HepG2 (cell line): ENCODE measurements around the gene DHX32. TPM values are rescaled to one million over a fixed set of nuclear protein-coding genes. Genes with fewer than 3 reads are reported as not detected.

Experiments used
- ARNT2 ChIP-seq: sonication (generic); formaldehyde crosslinking; IDR thresholded peaks from 2 replicates; pipeline ENCODE4 v1.8.0; 2022; ENCODE audit warnings: mild to moderate bottlenecking, low read depth, missing genetic modification reagents, moderate library complexity
- CCAR2 ChIP-seq: fragments of 200-400 bp; formaldehyde crosslinking; optimal IDR thresholded peaks from 2 replicates; pipeline ENCODE3; 2018; ENCODE audit warnings: low read depth, mild to moderate bottlenecking, low read length, moderate library complexity
- CREM ChIP-seq, 2 experiments: sonication (generic) in 1 of 2; formaldehyde crosslinking in 1 of 2; IDR thresholded peaks; 2 replicates each; pipeline versions ENCODE4 v1.4.0 to v1.6.1; 2016 to 2020; ENCODE audit warnings: antibody characterized with exemption in 1 of 2, mild to moderate bottlenecking in 1 of 2, missing genetic modification reagents in 1 of 2
- HIC2 ChIP-seq: sonication (generic); formaldehyde crosslinking; IDR thresholded peaks from 2 replicates; pipeline ENCODE4 v1.9.0; 2022; ENCODE audit warnings: low read depth, missing genetic modification reagents
- HOXA3 ChIP-seq: sonication (generic); formaldehyde crosslinking; IDR thresholded peaks from 2 replicates; pipeline ENCODE4 v1.5.0; 2020; ENCODE audit warnings: missing genetic modification reagents
- ISX ChIP-seq: sonication (generic); formaldehyde crosslinking; conservative IDR thresholded peaks from 2 replicates; pipeline ENCODE4 v1.5.0; 2020; ENCODE audit warnings: missing genetic modification reagents
- JARID2 ChIP-seq: sonication (generic); formaldehyde crosslinking; IDR thresholded peaks from 2 replicates; pipeline ENCODE4 v1.8.1; 2023; ENCODE audit warnings: missing genetic modification reagents, inconsistent platforms; ENCODE audit not compliant: insufficient replicate concordance
- PLRG1 ChIP-seq: fragments of 450-650 bp; conservative IDR thresholded peaks from 2 replicates; pipeline ENCODE4 v1.6.1; 2016
- RNF2 ChIP-seq: fragments of 450-650 bp; conservative IDR thresholded peaks from 2 replicates; pipeline ENCODE4 v1.6.1; 2016; ENCODE audit warnings: low read depth
- RORA ChIP-seq: sonication (generic); formaldehyde crosslinking; IDR thresholded peaks from 2 replicates; pipeline ENCODE4 v1.5.0; 2020; ENCODE audit warnings: mild to moderate bottlenecking, missing genetic modification reagents, moderate library complexity
- SMC3 ChIP-seq: IDR thresholded peaks from 2 replicates; pipeline ENCODE4 v1.6.1; 2011; ENCODE audit warnings: low read length, improper control_type of control experiment
- SP5 ChIP-seq: IDR thresholded peaks from 2 replicates; pipeline ENCODE4 v1.6.1; 2016; ENCODE audit warnings: low read depth, borderline replicate concordance
- SRY ChIP-seq: sonication (generic); formaldehyde crosslinking; IDR thresholded peaks from 2 replicates; pipeline ENCODE4 v1.8.0; 2022; ENCODE audit warnings: mild to moderate bottlenecking, missing genetic modification reagents
- TARDBP ChIP-seq: sonication (generic); formaldehyde crosslinking; IDR thresholded peaks from 2 replicates; pipeline ENCODE4 v1.8.0; 2022; ENCODE audit warnings: mild to moderate bottlenecking, missing genetic modification reagents
- TERF1 ChIP-seq: sonication (generic); formaldehyde crosslinking; IDR thresholded peaks from 2 replicates; pipeline ENCODE4 v1.8.0; 2022; ENCODE audit warnings: mild to moderate bottlenecking, missing genetic modification reagents, moderate library complexity
- ZBTB25 ChIP-seq: IDR thresholded peaks from 2 replicates; pipeline ENCODE4 v1.6.1; 2018; ENCODE audit warnings: missing genetic modification reagents
- ZFP36 ChIP-seq: fragments of 150-350 bp; IDR thresholded peaks from 2 replicates; pipeline ENCODE4 v1.6.1; 2018; ENCODE audit warnings: borderline replicate concordance, low read length, low read depth; ENCODE audit not compliant: partially characterized antibody
- ZKSCAN1 ChIP-seq: fragments of 150-350 bp; IDR thresholded peaks from 2 replicates; pipeline ENCODE4 v1.6.1; 2014; ENCODE audit warnings: low read length
- ZMYM2 ChIP-seq: sonication (generic); formaldehyde crosslinking; IDR thresholded peaks from 2 replicates; pipeline ENCODE4 v1.8.0; 2022; ENCODE audit warnings: mild to moderate bottlenecking, missing genetic modification reagents
- ZNF136 ChIP-seq: sonication (generic); formaldehyde crosslinking; IDR thresholded peaks from 2 replicates; pipeline ENCODE4 v1.8.1; 2022; ENCODE audit warnings: low read depth, mild to moderate bottlenecking, moderate library complexity, missing genetic modification reagents
- ZNF317 ChIP-seq: sonication (generic); formaldehyde crosslinking; IDR thresholded peaks from 2 replicates; pipeline ENCODE4 v1.5.0; 2020; ENCODE audit warnings: mild to moderate bottlenecking, missing genetic modification reagents
- ZNF350 ChIP-seq: sonication (generic); formaldehyde crosslinking; IDR thresholded peaks from 2 replicates; pipeline ENCODE4 v1.4.0; 2020; ENCODE audit warnings: mild to moderate bottlenecking, low read depth, missing genetic modification reagents, borderline replicate concordance
- ZNF430 ChIP-seq: sonication (generic); formaldehyde crosslinking; IDR thresholded peaks from 2 replicates; pipeline ENCODE4 v1.9.0; 2021; ENCODE audit warnings: mild to moderate bottlenecking, missing genetic modification reagents
- ZNF615 ChIP-seq: sonication (generic); formaldehyde crosslinking; IDR thresholded peaks from 2 replicates; pipeline ENCODE4 v1.5.0; 2020; ENCODE audit warnings: mild to moderate bottlenecking, missing genetic modification reagents, borderline replicate concordance
- polyA plus RNA-seq, 8 experiments: library from polyadenylated mRNA; depleted of rRNA in 3 of 8; stranded (reverse) in 7 of 8; unstranded in 1 of 8; fragments of >200 nt; fragmentation: Illumina TruSeq in 4 of 8; extraction: Trizol in 4 of 8; gene quantifications; 2 replicates each; pipeline versions ENCODE4 v1.2.1 to v1.2.3, GENCODE V29; 2011 to 2016; ENCODE audit warnings: low read depth in 4 of 8, missing spikeins in 1 of 8, mixed read lengths in 1 of 8; ENCODE audit not compliant: insufficient read depth in 1 of 8
- total RNA-seq, 5 experiments: library from RNA; depleted of rRNA; stranded (reverse); fragments of >200 nt; fragmentation: Illumina TruSeq; extraction: Trizol; gene quantifications; 2 replicates each; pipeline ENCODE4 v1.2.3, GENCODE V29; 2016; ENCODE audit warnings: low read depth in 1 of 5

Gene DHX32
- total and polyA plus RNA-seq, 2 of the 13 experiments (the other 11 are each of a cell fraction or from before 2014, with no cell fraction given) = 15.5 to 16.5 TPM

GRCh38 chr10:125792342-125793300, 88.5 kb downstream of the DHX32 start (continued):
- peak; percentile 55; the same call in 1 of the 2 replicates for TF ChIP-seq ZNF430
- 0 out of 2 replicates have a peak, but pooled peaks have one; percentile 39 for TF ChIP-seq ZNF317 (CRISPR knock-in tag)
- no peak for TF ChIP-seq ISX
- TF ChIP-seq CREM (IDR thresholded peaks at IDR 0.05) = peak; percentile 81; the same call in 1 of the 2 replicates
- TF ChIP-seq CREM (CRISPR knock-in tag; IDR thresholded peaks at IDR 0.05) = no peak
- peak; percentile 75; the same call in 1 of the 2 replicates for TF ChIP-seq ZBTB25 (CRISPR knock-in tag)
- TF ChIP-seq RORA (CRISPR knock-in tag) = no peak
- 0 out of 2 replicates have a peak, but pooled peaks have one; percentile 33 for TF ChIP-seq SRY (CRISPR knock-in tag)
- no peak for TF ChIP-seq ZFP36
- no peak for TF ChIP-seq PLRG1
- 0 out of 2 replicates have a peak, but pooled peaks have one; percentile 19 for TF ChIP-seq ZNF615 (CRISPR knock-in tag)
- TF ChIP-seq ARNT2 (CRISPR knock-in tag) = peak; percentile 43; the same call in 1 of the 2 replicates
- TF ChIP-seq ZNF136 (CRISPR knock-in tag) = 0 out of 2 replicates have a peak, but pooled peaks have one; percentile 68
- peak; percentile 94 for TF ChIP-seq TARDBP (CRISPR knock-in tag)
- no peak for TF ChIP-seq JARID2 (CRISPR knock-in tag)
- TF ChIP-seq ZMYM2 = peak; percentile 94
- no peak for TF ChIP-seq ZKSCAN1
- peak; percentile 86 for TF ChIP-seq CCAR2
- peak; percentile 34; the same call in 1 of the 2 replicates for TF ChIP-seq SMC3
- no peak for TF ChIP-seq TERF1
- peak; percentile 49 for TF ChIP-seq HIC2
- TF ChIP-seq ZNF350 (CRISPR knock-in tag) = peak; percentile 96
- TF ChIP-seq HOXA3 (CRISPR knock-in tag) = peak; percentile 90
- peak; percentile 66; the same call in 1 of the 2 replicates for TF ChIP-seq SP5 (CRISPR knock-in tag)
- TF ChIP-seq RNF2 = no peak
